Adrenal gland (tissue), 5 donors: ENCODE measurements around the gene TECR.

Experiments
- POLR2A ChIP-seq, 2 donors: fragments of 450-650 bp; IDR thresholded peaks; one replicate each; pipeline ENCODE4 v1.6.1; 2017; ENCODE audit warnings: antibody characterized with exemption in 2 of 2, mild to moderate bottlenecking in 2 of 2, moderate library complexity in 1 of 2
- TF ChIP-seq, protein P1 (sequence below), 6 experiments: fragments of 450-650 bp in 4 of 6; fragments of 200-600 bp in 2 of 6; sonication (generic) in 1 of 6; IDR thresholded peaks; 1 replicate in 5 of 6; 2 replicates in 1 of 6; pipeline versions ENCODE4 v1.5.1 to v1.8.0; 2016 to 2021; ENCODE audit warnings: antibody characterized with exemption in 6 of 6, mild to moderate bottlenecking in 2 of 6, moderate library complexity in 1 of 6
- donor health status: DM: no; HTN: no; CAD: no.

- TF ChIP-seq, protein P1, sequence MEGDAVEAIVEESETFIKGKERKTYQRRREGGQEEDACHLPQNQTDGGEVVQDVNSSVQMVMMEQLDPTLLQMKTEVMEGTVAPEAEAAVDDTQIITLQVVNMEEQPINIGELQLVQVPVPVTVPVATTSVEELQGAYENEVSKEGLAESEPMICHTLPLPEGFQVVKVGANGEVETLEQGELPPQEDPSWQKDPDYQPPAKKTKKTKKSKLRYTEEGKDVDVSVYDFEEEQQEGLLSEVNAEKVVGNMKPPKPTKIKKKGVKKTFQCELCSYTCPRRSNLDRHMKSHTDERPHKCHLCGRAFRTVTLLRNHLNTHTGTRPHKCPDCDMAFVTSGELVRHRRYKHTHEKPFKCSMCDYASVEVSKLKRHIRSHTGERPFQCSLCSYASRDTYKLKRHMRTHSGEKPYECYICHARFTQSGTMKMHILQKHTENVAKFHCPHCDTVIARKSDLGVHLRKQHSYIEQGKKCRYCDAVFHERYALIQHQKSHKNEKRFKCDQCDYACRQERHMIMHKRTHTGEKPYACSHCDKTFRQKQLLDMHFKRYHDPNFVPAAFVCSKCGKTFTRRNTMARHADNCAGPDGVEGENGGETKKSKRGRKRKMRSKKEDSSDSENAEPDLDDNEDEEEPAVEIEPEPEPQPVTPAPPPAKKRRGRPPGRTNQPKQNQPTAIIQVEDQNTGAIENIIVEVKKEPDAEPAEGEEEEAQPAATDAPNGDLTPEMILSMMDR (IDR thresholded peaks at IDR 0.05): no peak
- TF ChIP-seq POLR2A (IDR thresholded peaks at IDR 0.05): no peak
Measured at GRCh38 chr19:14561847-14562351, 32.5 kb downstream of the TECR start.
